ENCODE measurements around the gene RAD51B.
A peak's percentile ranks its signal among the peaks of the same experiment; 100 is the strongest.

RAD51B gene

GRCh38 chr14:68525516-68525915 lies 705.9 kb downstream of the RAD51B start:
- DNase-seq, result no peak

GRCh38 chr14:68526512-68527091 lies 707.0 kb downstream of the RAD51B start:
- DNase-seq, result no peak

DNA sequence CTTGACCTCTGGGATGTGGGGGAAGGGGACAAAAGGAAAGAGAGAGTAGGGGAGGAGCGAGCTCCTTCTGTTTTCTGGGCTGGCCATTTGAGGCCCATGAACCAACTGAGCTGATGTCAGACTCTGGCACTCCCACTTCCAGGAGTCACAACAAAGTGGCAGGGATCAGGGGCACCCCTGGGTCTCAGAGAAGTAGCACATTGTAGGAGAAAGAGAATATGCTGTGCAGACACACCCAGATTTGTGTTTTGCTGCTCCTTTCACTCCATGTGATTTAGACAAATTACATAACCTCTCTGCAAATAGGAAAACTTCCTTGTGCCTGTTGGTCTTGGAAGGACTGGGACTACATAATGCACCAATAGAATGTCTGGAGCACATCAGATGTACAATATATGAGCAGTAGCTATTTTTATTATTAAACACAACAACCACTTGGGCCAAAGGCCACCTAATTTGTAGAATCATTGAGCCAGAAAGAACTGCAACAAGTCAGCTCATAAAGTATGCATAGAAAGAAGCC lies 707.8 kb downstream of the RAD51B start:
- DNase-seq, result no peak

DNA sequence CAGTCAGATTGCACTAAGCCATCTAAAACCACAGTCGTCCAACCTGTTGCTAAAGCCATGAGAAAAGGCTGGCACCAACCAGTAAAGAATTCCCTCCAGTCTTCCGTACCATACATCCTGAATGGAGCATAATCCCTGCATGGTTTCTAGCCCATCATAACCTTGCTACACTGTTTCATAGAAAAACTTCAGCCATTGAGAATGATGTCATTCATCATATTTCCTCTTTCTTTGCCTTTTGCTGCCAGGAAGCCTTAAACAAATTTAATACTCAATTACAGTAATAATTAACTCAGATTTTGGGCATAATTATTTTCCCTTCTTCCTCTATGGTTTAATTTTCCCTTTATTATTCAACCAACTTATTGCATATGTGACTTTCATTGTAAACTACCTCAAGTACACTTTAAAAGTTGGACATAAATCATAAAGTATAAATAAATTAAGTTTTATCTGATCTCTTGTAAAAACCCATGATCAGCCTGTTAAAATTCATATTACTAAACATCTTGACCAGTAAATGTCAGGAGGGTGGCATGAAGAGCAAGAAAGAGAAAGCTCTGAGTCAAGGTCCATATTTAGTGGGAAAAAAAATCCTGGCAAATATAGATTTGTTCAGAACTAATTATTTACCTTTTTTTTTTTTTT lies 708.6 kb downstream of the RAD51B start:
- peak; percentile 11 for DNase-seq

DNA sequence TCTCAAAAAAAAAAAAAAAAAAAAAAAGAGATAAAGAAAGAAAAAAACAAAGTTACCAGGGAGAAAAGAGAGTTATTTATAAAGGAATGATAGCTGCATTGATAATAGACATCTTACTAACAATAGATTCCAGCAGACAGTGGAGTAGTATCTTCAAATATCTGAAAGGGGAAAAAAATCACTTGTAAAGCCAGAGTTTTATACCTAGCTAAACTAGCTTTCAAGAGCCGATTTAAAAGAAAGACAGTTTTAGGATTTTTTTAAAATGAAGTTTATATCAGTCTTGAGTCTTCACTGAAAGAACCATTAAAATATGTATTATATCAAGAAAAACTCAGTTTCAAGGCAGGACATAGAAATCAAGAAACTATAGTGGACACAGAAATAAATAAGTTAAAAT lies 710.9 kb downstream of the RAD51B start:
- DNase-seq, result no peak

DNA sequence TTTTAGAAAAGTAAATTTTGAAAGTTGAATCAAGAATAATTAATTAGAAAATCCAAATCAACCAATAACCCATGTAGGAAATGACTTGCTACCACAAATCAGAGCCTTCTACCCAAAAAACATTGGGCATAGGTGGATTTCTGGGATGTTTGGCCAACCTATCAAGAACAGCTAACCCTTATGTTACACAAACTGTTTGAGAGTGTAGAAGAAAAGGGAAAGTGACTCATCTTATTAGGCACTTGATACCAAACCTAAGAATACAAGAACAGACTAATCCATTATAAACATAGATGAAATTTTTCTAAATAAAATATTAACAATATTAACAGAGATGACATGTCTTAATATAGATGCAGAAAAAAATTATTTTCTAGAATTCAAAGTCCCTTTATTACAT lies 712.9 kb downstream of the RAD51B start:
- DNase-seq, result no peak

DNA sequence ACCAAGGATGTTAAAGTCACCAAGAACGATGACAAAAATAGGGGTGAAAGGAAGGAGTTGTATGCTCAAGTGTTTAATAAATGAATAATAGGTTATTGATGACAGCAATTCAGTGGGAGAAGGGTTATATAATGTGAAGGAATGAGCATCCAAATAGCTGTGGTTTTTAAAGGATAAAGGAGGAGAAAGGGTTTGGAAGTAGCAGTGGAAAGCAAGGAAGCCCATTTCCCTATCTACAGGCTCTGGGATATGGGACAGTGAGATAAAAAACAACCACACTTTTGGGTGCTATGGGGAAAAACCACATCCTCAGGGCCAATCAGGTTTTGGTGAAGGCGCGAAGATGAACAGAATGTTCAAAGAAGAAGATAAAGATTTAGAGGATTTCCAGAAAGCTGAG lies 714.7 kb downstream of the RAD51B start:
- DNase-seq, result no peak

DNA sequence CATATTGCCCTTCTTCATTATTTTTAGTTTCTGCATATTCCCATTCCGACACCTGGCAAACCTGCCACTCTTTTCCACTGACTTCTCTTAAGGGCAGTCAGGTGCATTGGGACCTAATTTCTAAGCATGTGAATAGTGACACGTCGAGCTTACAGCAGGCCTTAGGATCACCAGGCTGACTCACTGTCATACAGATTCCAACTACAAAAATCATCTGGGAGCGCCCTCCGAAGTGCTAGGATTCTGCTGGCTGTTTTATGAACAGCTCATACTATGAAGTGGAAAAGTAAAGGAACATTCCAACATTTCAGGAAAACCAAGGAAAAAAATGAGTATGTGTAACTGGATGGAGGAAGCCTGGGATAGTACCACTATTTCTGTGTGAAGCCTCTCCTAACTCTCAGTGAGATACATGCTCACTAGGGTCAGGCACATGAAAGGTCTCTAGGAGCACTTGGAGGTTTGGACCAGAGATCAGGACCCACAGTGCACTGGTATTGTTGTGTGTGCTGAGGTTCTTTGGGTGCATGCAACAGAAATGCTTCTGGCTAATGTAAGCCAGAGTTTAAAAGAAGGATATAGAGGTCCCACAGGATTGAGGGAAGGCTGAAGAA lies 715.9 kb downstream of the RAD51B start:
- no peak for DNase-seq

DNA sequence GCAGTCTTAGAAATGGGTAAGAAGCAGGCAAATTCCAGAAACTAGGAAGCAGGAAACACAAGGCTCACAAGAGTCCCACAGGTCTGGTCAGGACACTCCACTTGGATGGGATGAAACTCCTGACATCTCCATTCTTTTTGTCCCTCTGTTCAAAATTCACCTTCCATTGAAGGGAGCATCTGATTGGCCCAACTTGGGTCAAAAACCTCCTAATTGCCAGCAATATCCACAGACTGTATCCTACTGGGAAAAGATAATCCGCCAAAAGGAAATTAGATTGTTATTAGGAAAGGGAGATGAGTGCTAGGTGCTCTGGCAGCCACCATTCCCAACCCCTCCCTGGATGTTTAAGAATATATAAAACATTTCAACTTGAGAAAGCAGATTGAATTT lies 716.4 kb downstream of the RAD51B start:
- DNase-seq, result no peak

DNA sequence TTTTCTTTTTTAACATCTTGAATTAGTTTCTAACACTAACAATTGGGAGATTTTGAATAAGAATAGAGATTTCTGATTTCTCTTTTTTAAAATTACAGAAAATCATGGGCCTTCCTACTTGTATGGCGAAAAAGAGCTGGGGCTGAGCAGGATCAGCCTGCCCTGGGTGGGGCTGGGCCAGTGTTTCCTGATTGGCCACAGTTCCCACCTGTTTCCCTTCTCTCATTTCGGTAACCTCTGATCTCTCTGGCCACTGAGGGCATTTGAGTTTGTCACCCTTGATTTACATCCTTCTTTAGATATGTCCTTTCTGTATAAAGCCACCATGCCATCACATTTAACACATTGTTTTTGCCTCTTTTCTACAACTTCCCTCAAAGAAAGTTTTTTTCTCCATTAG lies 719.1 kb downstream of the RAD51B start:
- no peak for DNase-seq

DNA sequence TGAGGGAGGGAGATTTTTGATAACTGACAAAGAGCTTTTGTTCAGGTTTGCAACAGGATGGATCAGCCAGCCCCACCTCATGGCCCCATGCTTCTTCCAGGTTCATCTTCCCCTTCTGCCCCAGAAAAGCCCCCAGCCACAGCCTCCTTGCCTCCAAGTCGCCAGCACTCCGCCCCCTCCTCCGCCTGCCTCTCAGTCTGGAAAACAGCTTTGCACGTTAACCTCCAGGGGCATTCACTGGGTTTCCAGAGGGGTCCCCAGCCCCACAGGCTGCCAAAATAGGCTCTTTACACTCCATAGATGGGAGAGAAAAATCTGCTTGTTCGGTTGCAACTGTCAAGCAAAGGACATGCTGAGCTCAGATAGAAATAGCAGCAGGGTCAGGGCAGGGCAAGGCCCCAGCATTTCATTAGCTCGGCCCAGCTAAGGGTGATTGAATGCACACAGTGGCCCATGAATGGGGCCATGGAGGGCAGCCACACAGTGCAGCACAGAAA lies 719.7 kb downstream of the RAD51B start:
- DNase-seq, result no peak

GRCh38 chr14:68539789-68540188 lies 720.2 kb downstream of the RAD51B start:
- no peak for DNase-seq

DNA sequence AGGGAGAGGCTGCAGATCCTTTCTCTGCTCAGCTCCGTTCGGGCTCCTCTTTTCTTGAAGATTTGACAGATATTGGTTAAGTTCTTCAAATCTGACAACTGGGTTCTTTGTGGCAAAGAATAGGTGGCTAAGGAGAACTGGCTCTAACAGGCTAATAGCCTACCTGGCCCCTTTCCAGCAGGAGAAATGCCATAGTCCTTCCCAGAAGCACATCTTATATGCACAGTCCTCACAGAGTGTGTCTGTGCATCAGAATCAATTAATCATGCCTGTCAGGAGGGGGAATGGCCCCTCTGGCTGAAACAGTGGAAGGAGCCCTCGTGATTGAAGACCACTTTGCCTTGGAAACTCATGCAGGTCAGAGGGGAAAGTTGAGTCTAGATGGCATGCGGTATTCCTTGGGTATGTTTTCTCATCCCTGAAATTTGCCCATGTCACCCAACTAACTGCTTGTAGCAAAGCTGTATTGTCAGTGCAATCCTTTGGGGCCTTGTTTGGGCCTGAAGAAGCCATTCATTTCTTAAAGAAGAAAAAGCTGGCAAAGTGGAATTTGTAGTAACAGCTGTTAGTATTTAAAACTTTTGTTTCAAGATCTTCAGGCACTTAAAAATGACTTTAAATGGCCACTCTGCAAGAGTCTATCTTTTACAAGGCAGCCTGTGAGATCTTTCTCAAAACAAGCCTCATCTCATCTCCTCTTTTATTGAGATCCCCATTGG lies 721.8 kb downstream of the RAD51B start:
- no peak for DNase-seq

DNA sequence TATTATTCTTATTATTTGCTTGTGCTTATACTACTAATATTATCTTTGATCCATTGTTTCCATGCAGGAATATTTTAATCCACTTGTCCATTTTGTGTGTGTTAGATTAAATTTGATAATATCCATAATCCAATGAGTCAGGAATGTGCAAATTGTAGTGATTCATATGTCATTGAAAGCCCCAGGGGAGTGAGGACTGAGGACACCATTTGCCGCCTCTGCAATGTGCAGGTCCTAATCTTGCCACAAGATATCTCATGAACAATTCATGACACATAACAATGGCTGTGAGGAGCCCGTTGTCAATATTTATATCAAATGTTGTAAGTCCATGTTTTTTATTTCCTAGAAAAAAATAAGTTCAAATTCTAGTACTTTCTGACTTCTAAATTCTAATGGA lies 722.8 kb downstream of the RAD51B start:
- DNase-seq, result no peak

DNA sequence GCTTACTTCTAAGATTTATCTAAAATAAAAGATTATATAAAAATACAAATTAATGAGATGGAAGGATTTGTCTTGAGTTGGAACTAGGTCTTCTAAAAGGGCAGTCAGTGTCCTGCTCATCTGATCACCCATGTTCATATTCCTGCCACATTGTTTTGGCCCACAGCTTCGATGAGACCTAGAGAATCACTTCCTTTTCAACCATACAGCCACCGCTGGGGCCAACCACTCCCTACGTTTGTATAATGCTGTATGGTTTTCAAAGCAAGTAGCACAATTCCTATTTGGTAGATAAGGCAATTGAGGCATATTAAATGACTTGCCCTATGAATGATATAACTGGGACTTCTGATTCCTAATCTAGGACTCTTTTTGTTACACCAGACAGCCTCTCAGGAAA lies 723.9 kb downstream of the RAD51B start:
- DNase-seq, result peak; percentile 29

DNA sequence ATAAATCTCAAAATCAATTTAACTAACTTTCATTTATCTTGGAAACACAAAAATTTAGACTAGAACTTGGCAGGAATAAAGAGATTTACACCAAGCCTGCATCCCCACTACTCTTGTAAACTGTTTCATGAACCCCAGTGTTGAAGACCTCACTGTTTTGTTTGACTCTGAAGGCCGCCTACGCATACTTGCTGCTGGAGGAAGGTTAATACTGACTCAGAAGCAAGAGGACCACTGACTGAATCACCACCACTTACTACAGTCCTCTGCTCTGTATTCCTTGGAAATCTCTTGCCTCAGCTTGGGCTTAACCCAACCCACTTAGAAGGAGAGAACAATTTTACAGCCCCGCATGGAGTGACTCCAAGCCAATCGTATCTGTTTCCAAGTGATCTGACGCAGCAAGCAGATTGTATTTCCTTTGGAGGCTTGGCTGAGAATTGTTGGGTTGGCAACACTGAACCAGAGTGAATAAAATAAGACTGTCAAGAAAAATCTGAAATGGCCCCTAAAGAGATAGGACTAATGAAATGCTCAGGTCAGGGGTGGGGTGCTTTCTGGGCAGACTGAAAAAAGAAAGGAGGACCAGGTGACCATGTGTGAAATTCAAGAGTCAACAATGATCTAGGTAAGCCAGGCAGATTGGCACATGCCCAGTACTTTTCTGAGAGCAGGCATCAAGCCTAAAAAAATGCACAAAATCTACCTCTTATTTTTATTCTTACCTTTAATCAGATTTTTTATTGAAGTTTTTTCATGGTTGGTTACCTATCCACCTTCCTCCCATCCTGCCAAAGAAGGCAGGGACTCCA lies 724.7 kb downstream of the RAD51B start:
- DNase-seq, result no peak

DNA sequence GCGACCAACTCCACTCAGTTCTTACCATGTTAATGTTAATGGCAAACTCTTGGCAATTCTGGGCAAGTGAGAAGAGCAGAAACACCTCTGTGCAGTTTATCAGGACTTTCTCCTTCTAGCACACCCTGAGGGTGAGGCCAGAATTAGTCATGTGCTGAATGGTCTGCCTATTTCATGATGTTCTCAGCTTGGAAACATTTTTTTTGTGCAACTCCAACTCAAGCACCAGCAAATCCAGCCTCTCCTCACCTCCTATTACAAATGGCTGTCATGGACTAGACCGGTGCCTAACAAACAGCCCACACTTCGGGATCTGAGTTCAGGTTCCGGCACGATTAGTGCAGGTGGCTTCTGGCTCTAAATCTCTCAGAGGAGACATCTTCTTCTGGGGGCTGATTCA lies 727.3 kb downstream of the RAD51B start:
- no peak for DNase-seq

DNA sequence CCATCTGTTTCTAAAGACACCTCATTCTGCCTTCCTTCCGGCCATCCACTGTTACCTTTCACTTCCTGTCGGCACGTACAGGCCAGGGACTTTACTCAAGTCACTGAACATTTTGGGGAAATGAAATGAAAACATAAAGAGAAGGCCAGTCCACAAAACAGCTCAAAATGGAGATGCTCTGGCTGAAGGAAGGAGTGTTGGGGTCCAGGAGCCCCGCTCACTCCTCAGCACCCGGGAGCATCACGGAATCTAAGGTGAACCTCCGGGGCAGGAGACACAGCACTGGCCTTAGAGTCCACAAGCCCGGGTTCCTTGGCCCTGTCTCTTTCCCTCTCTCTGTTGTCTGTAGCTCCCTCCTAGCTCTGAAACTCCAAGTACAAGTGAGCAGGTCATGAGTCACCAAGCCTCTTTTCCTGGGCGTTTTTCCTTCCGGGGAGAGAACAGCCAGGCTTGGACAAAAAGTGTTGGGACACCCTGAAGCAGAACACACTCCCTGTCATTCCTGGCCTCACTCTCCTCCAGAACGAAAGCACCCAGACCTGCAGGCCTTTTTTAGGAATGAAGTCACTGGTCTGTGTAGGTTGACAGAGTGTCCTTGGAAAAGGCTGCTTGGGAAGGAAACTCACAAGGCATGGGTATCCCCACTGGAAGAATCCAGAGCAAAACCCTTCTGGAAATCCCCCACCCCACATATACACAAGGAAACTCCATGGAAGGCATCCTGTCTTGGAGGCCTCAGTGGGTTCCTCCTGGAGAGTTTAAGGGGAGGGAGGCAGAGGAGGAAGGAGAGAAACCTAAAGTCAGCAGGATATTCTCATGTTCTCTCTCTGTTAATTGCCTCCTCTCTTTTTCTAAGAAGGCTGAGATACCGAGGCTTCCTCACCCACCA lies 728.0 kb downstream of the RAD51B start:
- no peak for DNase-seq

- no peak for DNase-seq
Observed at GRCh38 chr14:68548194-68549076, 728.9 kb downstream of the RAD51B start.

DNA sequence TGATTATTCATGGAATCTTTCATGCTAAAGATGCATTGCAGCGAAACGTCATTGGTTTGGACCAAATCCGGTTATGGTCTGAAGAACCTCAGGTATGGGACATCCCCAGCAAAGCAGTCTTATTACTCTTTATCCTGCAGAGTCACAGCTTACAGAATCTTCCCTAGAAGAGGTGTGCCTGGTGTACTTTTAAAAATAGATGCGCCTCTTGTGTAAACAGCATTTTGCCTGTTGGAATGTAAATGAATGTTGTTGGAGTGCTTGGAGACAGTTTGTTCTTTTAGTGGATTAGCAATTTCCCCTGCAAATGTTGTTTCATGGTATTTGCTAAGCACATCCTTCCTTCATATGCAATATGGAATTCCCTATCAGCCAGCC lies 730.7 kb downstream of the RAD51B start:
- no peak for DNase-seq

Measured in MV-4-11 (cell line).